Uterus (tissue), 2 donors: Measurements from ENCODE around the gene PAM16.
"Not testable (repeated sequence)": the region's sequence is repeated elsewhere in the genome, so short reads cannot be mapped to it uniquely, and the experiment has no call there.

Source experiments
- POLR2A ChIP-seq, 2 donors: fragments of 450-650 bp; IDR thresholded peaks; one replicate each; pipeline ENCODE4 v1.6.1; 2016; ENCODE audit warnings: antibody characterized with exemption in 2 of 2, mild to moderate bottlenecking in 1 of 2, moderate library complexity in 1 of 2
- TF ChIP-seq, protein P1 (sequence below), 4 experiments: fragments of 200-600 bp in 2 of 4; fragments of 450-650 bp in 2 of 4; sonication (generic) in 2 of 4; IDR thresholded peaks; one replicate each; pipeline ENCODE4 v1.5.1; 2016 to 2019; ENCODE audit warnings: antibody characterized with exemption in 4 of 4, mild to moderate bottlenecking in 2 of 4, moderate library complexity in 1 of 4

DNA sequence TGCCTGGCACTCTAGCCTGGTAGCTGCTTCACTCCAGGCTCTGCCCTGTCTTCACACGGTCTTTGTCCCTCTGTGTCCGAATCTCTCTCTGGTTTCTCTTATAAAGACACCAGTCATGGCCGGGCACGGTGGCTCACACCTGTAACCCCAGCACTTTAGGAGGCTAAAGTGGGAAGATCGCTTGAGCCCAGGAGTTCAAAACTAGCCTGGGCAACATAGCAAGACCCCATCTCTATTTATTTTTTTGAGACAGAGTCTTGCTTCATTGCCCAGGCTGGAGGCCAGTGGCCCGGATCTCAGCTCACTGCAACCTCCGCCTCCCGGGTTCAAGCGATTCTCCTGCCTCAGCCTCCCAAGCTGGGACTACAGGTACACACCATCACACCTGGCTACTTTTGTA is 17.4 kb downstream of the PAM16 start:
- TF ChIP-seq, protein P1, sequence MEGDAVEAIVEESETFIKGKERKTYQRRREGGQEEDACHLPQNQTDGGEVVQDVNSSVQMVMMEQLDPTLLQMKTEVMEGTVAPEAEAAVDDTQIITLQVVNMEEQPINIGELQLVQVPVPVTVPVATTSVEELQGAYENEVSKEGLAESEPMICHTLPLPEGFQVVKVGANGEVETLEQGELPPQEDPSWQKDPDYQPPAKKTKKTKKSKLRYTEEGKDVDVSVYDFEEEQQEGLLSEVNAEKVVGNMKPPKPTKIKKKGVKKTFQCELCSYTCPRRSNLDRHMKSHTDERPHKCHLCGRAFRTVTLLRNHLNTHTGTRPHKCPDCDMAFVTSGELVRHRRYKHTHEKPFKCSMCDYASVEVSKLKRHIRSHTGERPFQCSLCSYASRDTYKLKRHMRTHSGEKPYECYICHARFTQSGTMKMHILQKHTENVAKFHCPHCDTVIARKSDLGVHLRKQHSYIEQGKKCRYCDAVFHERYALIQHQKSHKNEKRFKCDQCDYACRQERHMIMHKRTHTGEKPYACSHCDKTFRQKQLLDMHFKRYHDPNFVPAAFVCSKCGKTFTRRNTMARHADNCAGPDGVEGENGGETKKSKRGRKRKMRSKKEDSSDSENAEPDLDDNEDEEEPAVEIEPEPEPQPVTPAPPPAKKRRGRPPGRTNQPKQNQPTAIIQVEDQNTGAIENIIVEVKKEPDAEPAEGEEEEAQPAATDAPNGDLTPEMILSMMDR (IDR thresholded peaks at IDR 0.05), result not testable (repeated sequence)
- not testable (repeated sequence) for TF ChIP-seq POLR2A (IDR thresholded peaks at IDR 0.05)
